Thoracic aorta (tissue), 2 donors: ENCODE results near the gene TSKU. TPM values are rescaled to one million over a fixed set of nuclear protein-coding genes. Genes with fewer than 3 reads are reported as not detected.
"Not testable (repeated sequence)": the region's sequence is repeated elsewhere in the genome, so short reads cannot be mapped to it uniquely, and the experiment has no call there.

Experiments used
- ATAC-seq: fragments of 150-250 bp; one replicate; pipeline ENCODE4 v1.8.0; 2017; ENCODE audit warnings: low read depth; ENCODE audit not compliant: insufficient number of reproducible peaks, low FRiP score
- DNase-seq: peaks from one replicate; pipeline ENCODE4 v3.0.0-alpha.2; 2020; ENCODE audit warnings: low spot score
- H3K27ac ChIP-seq, 2 donors: fragments of 200-600 bp; sonication (generic); 1 replicate in 1 of 2; 2 replicates in 1 of 2; pipeline ENCODE4 v1.5.1; 2016; ENCODE audit warnings: mild to moderate bottlenecking in 2 of 2, moderate library complexity in 2 of 2
- H3K27me3 ChIP-seq: fragments of 200-600 bp; sonication (generic); replicated peaks from 2 replicates; pipeline ENCODE4 v1.6.0; 2016; ENCODE audit warnings: mild to moderate bottlenecking; ENCODE audit not compliant: insufficient read depth
- H3K36me3 ChIP-seq: fragments of 200-600 bp; sonication (generic); one replicate; pipeline ENCODE4 v1.5.1; 2016
- H3K4me1 ChIP-seq, 2 donors: fragments of 200-600 bp; sonication (generic); 1 replicate in 1 of 2; 2 replicates in 1 of 2; pipeline versions ENCODE4 v1.5.1 to v1.6.0; 2016; ENCODE audit warnings: low read depth in 2 of 2, mild to moderate bottlenecking in 1 of 2; ENCODE audit not compliant: control insufficient read depth in 1 of 2
- H3K4me3 ChIP-seq: fragments of 200-600 bp; sonication (generic); 2 replicates; pipeline ENCODE4 v1.5.1; 2016; ENCODE audit warnings: mild to moderate bottlenecking
- H3K9me3 ChIP-seq: fragments of 200-600 bp; sonication (generic); 2 replicates; pipeline ENCODE4 v1.5.1; 2016
- total RNA-seq, 2 donors: library from RNA; depleted of rRNA; stranded (reverse); fragments of >200 nt; gene quantifications; one replicate each; pipeline versions ENCODE4 v1.1.0 to v1.2.3, GENCODE V29; 2016
- TF ChIP-seq, protein P1 (sequence below): fragments of 200-600 bp; sonication (generic); IDR thresholded peaks from one replicate; pipeline ENCODE4 v1.5.1; 2019; ENCODE audit warnings: antibody characterized with exemption

TSKU gene
- total RNA-seq: 100 to 1,000 TPM in 1 of 2 donors, 10 to 100 TPM in 1; 42.2 to 100 TPM

DNA sequence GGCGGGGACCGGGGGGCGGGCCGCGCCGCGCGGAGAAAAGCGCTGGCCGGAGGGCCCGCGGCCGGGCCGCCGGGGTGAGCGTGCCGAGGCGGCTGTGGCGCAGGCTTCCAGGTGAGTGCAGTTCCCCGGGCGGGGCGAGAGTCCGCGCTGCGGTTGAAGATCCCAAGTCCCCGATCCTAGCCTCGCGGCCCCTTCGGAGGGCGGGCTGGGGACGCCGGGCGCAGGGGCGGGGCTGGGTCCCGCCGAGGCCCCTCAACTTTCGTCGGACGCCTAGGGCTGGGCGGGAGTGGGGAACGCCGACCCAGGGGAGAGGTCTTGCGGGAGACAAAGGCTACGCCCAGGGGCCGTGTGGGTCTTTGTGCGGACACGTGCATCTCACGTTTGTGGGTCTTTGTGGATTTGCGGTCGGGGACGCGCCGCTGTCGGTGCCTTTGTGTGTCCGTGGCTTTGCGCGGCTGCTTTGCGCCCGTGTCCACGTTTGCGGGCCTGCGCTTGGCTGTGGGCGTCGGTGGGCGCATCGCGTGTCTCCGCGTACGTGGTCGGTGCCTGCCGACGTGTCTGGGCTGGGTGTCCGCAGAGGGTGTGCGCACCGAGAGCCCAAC, at the start of gene TSKU:
Gene TSKU (plus strand): TSS at position 63 of the 602 bp plus-strand sequence. CDS start 12,261 bp downstream, outside the sequence.
- no peaks in the 10 kb centered on the region for H3K27me3 ChIP-seq
- peaks cover 6 to 57% of the 10 kb centered on the region in 2 donors for H3K4me1 ChIP-seq
- peak within 1 kb of the TSS; percentile 98 for H3K4me3 ChIP-seq
- H3K27ac ChIP-seq: peak within 1 kb of the TSS; percentile 96 to 97
- no peaks in the 10 kb centered on the region for H3K36me3 ChIP-seq
- TF ChIP-seq, protein P1, sequence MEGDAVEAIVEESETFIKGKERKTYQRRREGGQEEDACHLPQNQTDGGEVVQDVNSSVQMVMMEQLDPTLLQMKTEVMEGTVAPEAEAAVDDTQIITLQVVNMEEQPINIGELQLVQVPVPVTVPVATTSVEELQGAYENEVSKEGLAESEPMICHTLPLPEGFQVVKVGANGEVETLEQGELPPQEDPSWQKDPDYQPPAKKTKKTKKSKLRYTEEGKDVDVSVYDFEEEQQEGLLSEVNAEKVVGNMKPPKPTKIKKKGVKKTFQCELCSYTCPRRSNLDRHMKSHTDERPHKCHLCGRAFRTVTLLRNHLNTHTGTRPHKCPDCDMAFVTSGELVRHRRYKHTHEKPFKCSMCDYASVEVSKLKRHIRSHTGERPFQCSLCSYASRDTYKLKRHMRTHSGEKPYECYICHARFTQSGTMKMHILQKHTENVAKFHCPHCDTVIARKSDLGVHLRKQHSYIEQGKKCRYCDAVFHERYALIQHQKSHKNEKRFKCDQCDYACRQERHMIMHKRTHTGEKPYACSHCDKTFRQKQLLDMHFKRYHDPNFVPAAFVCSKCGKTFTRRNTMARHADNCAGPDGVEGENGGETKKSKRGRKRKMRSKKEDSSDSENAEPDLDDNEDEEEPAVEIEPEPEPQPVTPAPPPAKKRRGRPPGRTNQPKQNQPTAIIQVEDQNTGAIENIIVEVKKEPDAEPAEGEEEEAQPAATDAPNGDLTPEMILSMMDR: no peak
- DNase-seq (no peak), ATAC-seq (peak; percentile 8)
- H3K9me3 ChIP-seq: no peaks in the 10 kb centered on the region

DNA sequence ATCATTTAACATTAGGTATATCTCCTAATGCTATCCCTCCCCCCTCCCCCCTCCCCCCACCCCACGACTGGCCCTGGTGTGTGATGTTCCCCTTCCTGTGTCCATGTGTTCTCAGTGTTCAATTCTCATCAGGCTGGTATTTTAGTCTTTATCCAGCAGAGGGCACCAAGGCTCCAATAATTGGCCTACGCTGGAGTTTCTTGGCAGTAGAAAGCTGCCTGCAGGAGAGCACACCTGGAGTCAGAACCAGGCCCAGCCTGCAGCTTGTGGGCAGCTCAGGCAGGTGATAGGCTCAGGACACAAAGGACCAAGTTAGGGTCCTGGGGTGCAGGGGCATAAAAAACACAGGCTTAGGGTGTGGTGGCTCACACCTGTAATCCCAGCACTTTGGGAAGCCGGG, 49.2 kb upstream of the TSKU start:
- ATAC-seq: peak; percentile 49
- H3K4me1 ChIP-seq: peaks cover 0 to 13% of the 10 kb centered on the region in 2 donors
- DNase-seq, H3K27me3 ChIP-seq, H3K4me3 ChIP-seq, H3K36me3 ChIP-seq, H3K9me3 ChIP-seq, H3K27ac ChIP-seq: not testable (repeated sequence)
- TF ChIP-seq, protein P1: peak; percentile 58

DNA sequence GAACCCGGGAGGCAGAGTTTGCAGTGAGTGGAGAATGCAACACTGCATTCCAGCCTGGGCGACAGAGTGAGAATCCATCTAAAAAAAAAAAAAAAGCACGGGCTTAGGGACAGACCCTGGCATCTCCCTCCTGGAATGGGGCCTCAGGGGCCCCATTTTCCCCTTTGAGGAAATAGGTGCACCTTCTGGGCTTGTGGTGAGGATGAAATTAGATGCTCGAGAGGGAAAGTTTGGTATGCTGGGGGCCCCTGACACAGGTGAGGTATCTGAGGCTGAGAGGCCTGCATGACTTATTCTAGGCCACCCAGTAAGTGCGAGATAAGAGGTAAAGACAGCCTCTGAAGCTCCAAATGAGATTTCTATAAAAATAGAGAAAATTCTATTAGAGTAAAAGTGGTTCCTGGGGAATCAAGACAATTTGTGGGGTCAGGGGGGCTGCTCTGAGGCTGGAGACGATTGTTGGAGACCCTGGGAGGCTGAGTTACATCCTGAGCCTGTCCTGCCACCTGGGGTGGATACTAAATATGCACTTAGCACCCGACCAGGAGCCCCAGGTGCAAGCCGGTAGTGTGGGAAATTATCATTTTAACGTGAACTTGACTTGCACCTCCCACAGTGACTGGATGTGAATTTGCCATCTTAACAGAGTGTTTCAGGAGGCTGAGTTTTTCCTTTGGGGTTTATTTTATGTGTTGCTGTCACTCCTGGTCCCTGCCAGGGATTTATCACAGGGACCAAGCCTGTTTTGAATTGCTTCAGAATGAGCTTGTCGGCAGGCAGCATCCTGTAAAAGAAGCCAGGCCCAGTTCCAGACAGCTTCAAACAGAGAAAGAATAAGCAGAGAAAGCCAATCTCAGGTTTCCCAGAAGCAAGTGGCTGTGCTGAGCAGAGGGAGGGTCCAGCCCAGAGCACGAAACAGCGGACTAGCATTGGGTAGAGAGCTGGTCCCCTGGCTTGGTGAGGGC, 48.4 kb upstream of the TSKU start:
- Histone ChIP-seq H3K27me3 (no peaks in the 10 kb centered on the region), H3K9me3 (no peaks in the 10 kb centered on the region), H3K27ac (no peak overlapping the region), H3K36me3 (no peaks in the 10 kb centered on the region), H3K4me1 (peaks cover 0 to 13% of the 10 kb centered on the region in 2 donors), H3K4me3 (no peak overlapping the region)
- DNase-seq: no peak
- TF ChIP-seq, protein P1: no peak
- ATAC-seq: no peak

DNA sequence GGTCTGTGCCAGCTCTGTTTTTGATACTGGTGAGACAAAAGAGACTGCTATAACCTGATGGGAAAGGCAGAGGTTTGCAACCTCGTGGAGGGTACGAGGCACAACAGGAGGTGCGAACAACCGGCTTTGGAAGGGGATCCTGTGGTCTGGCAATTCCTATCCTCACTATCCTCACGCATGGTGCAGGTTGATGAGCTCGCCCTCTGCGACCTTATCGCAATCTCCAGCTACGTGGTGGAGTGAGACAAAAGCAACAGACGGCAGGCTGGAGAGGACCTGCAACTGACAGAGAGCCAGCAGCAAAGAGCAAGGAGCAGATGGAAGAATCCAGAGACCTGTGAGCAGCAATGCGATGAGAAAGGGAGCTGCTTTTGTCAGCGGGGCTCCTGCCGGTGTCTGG, 47.3 kb upstream of the TSKU start:
- Histone ChIP-seq H3K4me1 (peaks cover 0 to 13% of the 10 kb centered on the region in 2 donors), H3K9me3 (no peaks in the 10 kb centered on the region), H3K36me3 (no peaks in the 10 kb centered on the region), H3K4me3 (no peak overlapping the region), H3K27ac (no peak overlapping the region), H3K27me3 (no peaks in the 10 kb centered on the region)
- TF ChIP-seq, protein P1: no peak
- DNase-seq (no peak), ATAC-seq (no peak)

- ATAC-seq: no peak
- no peak for DNase-seq
- TF ChIP-seq, protein P1: no peak
- Histone ChIP-seq H3K4me3 (no peak overlapping the region), H3K27me3 (no peaks in the 10 kb centered on the region), H3K36me3 (no peaks in the 10 kb centered on the region), H3K4me1 (peaks cover 0 to 13% of the 10 kb centered on the region in 2 donors), H3K27ac (no peak overlapping the region), H3K9me3 (no peaks in the 10 kb centered on the region)
Observed at GRCh38 chr11:76736266-76736665, 46.9 kb upstream of the TSKU start.
